Smooth muscle cell of bladder (primary cell): ENCODE data around the gene GLYAT. TPM values are rescaled to one million over a fixed set of nuclear protein-coding genes. Genes with fewer than 3 reads are reported as not detected.

Source experiments
- total RNA-seq: library from RNA; depleted of rRNA; stranded (reverse); fragments of >200 nt; gene quantifications from 2 replicates; pipeline ENCODE4 v1.2.3, GENCODE V29; 2014

Gene GLYAT, protein sequence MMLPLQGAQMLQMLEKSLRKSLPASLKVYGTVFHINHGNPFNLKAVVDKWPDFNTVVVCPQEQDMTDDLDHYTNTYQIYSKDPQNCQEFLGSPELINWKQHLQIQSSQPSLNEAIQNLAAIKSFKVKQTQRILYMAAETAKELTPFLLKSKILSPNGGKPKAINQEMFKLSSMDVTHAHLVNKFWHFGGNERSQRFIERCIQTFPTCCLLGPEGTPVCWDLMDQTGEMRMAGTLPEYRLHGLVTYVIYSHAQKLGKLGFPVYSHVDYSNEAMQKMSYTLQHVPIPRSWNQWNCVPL
- not detected in 2 replicates for total RNA-seq

DNA sequence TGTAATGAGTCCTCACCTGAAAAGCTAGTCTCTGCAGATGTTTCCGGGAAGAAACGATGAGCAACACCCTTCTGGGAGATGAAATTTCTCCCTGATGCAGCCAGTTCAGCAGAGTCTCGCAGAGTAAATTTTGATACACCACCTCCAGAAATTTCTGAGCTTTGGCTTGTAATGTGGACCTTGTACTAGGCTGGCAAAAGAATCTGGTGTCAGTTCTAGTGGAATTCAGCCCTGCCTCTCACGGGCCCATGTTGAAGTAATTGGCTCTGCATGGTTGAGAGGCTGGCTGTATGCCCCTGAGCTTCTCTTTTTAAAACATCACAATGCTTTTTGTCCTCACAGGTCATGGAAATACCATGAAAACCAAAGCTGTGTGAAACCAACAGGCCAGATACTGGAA lies at the start of gene GLYAT:
GLYAT (minus strand) TSS at position 125 of the 400 bp plus-strand sequence. CDS start 7,447 bp downstream, outside the sequence.

Other genes with a start within 250 kb of the GLYAT start
- gene OR5B21, start 223.8 kb downstream of the GLYAT start, total RNA-seq = 0.14 TPM in 1 of 2 replicates, not detected in the other
- gene LPXN, start 156.1 kb downstream of the GLYAT start, total RNA-seq = 4.3 and 8.1 TPM in 2 replicates
- 34.4 and 36.1 TPM in 2 replicates for gene ZFP91, start 152.9 kb downstream of the GLYAT start, total RNA-seq
- 1.2 and 1.4 TPM in 2 replicates for gene CNTF, start 109.3 kb downstream of the GLYAT start, total RNA-seq
- gene GLYATL2, start 112.8 kb upstream of the GLYAT start, total RNA-seq = 0.65 and 0.71 TPM in 2 replicates
- gene GLYATL1, start 207.5 kb upstream of the GLYAT start, total RNA-seq = 0.57 TPM in 1 of 2 replicates, not detected in the other